UCSD-AML1 (cell line): ENCODE results near the gene FSD1L.
A peak's percentile ranks its signal among the peaks of the same experiment; 100 is the strongest.
"Not testable (repeated sequence)": the region's sequence is repeated elsewhere in the genome, so short reads cannot be mapped to it uniquely, and the experiment has no call there.

Experiments
- DNase-seq: peaks from one replicate; lab custom pipeline; 2025; ENCODE audit not compliant: unreplicated experiment; lab: John Stamatoyannopoulos, UW

The FSD1L gene

DNA sequence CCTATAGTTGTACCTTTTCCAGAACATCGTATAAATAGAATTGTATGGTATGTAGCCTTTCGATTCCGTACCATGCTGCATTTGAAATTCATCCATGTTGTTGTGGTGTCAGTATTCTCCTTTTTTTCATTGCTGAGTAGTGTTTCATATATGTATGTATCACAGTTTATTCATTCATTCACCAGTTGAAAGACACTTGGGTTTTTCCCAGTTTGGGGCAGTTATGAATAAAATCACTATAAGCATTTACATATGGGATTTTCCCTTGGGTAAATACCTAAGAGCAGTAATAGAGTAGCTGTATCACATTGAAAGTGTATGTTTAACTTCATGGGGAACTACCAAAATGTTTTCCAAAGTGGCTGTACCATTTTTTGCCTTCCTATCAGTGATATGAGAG lies 94.0 kb downstream of the FSD1L start:
- no peak for DNase-seq

DNA sequence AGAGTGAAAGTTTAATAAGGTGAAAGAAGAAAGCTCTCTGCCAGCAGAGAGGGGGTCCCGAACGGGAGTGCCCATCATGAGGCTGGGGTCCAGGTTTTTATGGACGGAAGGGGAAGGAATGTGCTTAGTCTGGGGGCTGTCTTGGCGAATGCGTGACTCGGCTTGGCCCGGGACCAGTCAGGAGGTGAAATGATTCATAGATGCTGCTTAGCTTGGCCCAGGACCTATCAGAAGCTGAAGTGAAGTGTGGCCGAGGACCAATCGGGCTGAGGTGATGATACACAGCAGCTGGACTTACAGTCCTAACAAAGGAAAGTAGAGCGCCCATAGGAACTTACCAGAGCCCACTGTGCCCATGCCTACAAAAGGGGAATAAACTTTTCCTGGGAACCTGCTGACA lies 106.2 kb downstream of the FSD1L start:
- no peak for DNase-seq

DNA sequence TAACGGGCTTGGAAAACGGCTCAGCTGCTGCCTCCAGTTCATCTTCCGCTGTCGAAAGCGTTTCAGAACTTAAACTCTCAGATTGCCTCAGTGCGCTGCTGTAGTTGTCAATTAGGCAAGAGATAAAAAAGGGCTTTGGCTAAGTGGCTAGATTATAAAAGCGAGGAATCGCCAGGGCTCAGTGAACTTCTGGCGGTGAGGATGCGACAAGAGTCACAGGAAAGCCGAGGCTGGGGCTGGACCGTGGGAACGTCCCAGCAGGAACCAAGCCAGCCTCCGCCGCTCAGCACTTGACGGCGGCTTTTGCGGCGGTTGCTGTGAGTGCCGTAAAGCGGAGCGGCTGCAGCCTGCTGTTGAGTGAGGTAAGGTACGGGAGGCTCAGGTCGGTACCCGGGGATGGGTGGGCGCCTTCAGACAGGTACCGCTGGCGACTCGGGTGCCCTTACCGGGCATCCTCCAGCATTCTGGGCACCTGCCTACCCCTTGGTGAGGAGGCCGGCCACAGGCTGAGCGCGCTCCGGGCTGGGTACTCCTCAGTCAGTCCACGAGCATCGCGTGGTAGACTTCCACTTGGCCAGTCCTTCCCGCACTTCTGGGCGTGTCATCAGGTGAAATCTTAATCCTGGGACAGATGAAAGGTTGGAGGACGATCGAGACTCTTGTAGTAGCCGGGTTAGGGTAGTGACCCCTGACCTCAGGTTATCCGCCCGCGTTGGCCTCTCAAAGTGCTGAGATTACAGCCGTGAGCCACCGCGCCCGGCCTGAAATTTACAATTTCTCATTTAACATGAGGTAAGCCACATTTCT lies 110.2 kb downstream of the FSD1L start, which contains the start of gene FKTN:
Gene FKTN (plus strand): TSS at position 328 of the 807 bp plus-strand sequence. CDS start 16,902 bp downstream, outside the sequence.
- peak; percentile 84 for DNase-seq

DNA sequence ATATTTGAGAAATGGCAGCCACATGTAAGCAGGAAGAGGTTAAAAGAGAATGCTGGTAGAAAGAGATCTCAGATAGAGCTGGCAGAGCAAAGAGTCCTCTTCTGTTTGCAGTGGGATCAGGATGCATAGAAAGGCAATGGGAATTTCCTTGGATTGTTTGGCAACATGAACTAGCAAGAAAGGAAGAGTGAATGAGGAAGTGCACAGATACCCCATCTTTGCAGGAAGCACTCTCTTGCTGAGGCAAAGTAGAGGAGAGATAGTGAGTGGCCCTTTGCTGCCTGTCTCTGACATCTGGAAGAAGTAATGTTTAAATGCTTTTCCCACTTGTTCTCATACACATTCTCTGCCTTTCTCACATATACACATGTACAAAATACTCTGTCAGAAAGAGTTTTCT lies 124.6 kb downstream of the FSD1L start:
- DNase-seq, result no peak

- DNase-seq, result not testable (repeated sequence)
These were observed 132.1 kb downstream of the FSD1L start for GRCh38 chr9:105579952-105580351.

DNA sequence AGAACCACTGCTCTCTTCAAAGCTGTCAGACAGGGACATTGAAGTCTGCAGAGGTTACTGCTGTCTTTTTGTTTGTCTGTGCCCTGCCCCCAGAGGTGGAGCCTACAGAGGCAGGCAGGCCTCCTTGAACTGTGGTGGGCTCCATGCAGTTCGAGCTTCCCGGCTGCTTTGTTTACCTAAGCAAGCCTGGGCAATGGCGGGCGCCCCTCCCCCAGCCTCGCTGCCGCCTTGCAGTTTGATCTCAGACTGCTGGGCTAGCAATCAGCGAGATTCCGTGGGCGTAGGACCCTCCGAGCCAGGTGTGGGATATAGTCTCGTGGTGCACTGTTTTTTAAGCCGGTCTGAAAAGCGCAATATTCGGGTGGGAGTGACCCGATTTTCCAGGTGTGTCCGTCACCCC lies 133.7 kb downstream of the FSD1L start:
- DNase-seq, result not testable (repeated sequence)

DNA sequence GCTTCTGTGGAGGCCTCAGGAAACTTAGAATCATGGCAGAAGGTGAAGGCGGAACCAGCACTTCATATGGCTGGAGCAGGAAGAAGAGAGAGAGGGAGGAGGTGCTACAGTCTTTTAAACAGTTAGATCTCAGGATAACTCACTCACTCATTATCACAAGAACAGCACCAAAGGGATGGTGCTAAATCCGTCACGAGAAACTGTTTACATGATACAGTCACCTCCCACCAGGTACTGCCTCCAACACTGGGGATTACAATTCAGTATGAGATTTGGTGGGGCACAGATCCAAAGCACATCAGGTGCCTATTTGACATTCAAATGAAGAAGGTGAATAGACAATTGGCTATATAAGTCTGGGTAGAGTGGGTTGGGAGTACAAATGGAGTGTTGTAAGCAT lies 145.3 kb downstream of the FSD1L start:
- no peak for DNase-seq
